ENCODE data around the gene RPRD1B. TPM values are rescaled to one million over a fixed set of nuclear protein-coding genes. Genes with fewer than 3 reads are reported as not detected.
A peak's percentile ranks its signal among the peaks of the same experiment; 100 is the strongest.

RPRD1B gene
- total and polyA plus RNA-seq, 2 of the 4 experiments (the other 2 are of a cell fraction): 8.4 to 9.9 TPM

- no peak for TF ChIP-seq NFE2L2 (IDR thresholded peaks at IDR 0.05; ENCODE audit: low read depth, low read length)
These were observed 93.5 kb downstream of the RPRD1B start (continued) for GRCh38 chr20:38126932-38127621.

GRCh38 chr20:38127920-38128528, 94.5 kb downstream of the RPRD1B start:
- Histone ChIP-seq H4K20me1 (ENCODE audit: insufficient read depth, low read length) (no peaks in the 10 kb centered on the region; the same call in 1 of the 2 replicates), H3K9me1 (ENCODE audit: insufficient read depth, low read length) (peaks cover 27% of the 10 kb centered on the region), H3K27me3 (ENCODE audit: control insufficient read depth, insufficient read depth, low read length) (no peaks in the 10 kb centered on the region), H2AK5ac (ENCODE audit: low read depth, low read length) (0 out of 2 replicates have a peak overlapping the region, but pooled peaks have one; percentile 48), H2BK20ac (ENCODE audit: low read depth, low read length) (0 out of 2 replicates have a peak overlapping the region, but pooled peaks have one; percentile 57), H4K5ac (ENCODE audit: low read depth, low read length) (no peak overlapping the region), H3K27ac (ENCODE audit: insufficient read depth, low read length) (no peak overlapping the region), H3K36me3 (ENCODE audit: control insufficient read depth, insufficient read depth, low read length) (peaks cover 33% of the 10 kb centered on the region), H3K56ac (ENCODE audit: extremely low read depth, insufficient read depth, low read length) (no peak overlapping the region), H3K4me3 (ENCODE audit: insufficient read depth, low read depth, low read length) (no peak overlapping the region), H3K79me1 (ENCODE audit: low read depth in 1 of 2, low read length in 2 of 2) (peaks cover 0 to 8% of the 10 kb centered on the region in 2 experiments; a peak in 1 of 4 replicates), H2BK5ac (ENCODE audit: low read depth, low read length, poor library complexity, severe bottlenecking) (no peak overlapping the region), H3K18ac (ENCODE audit: low read depth, low read length) (no peak overlapping the region), H4K91ac (ENCODE audit: insufficient read depth, low read depth, low read length) (no peak overlapping the region), H3K4me1 (ENCODE audit: control insufficient read depth, insufficient read depth, low read length) (peaks cover 25% of the 10 kb centered on the region), H2BK15ac (ENCODE audit: low read depth, low read length) (no peak overlapping the region), H2AK9ac (replicated peaks; ENCODE audit: low read depth, low read length, poor library complexity) (no peak overlapping the region), H2AFZ (replicated peaks; ENCODE audit: low read length, poor library complexity) (no peak overlapping the region), H4K8ac (ENCODE audit: low read depth in 2 of 2, low read length in 2 of 2) (0 out of 4 replicates have a peak overlapping the region, but pooled peaks of 1 of the 2 experiments have one; percentile 26), H3K14ac (replicated peaks; ENCODE audit: low read depth, low read length) (no peak overlapping the region; the same call in 1 of the 2 replicates), H3K23ac (ENCODE audit: low read depth, low read length) (no peak overlapping the region), H3K4ac (ENCODE audit: low read depth, low read length) (peak overlapping the region; percentile 14), H3K9me3 (ENCODE audit: control insufficient read depth, insufficient read depth, low read length) (no peaks in the 10 kb centered on the region), H2BK120ac (ENCODE audit: low read depth, low read length) (peak overlapping the region; percentile 22; the same call in 1 of the 2 replicates), H3K9ac (ENCODE audit: low read depth, low read length) (no peak overlapping the region), H3K4me2 (ENCODE audit: low read depth, low read length) (no peak overlapping the region)
- ChIA-PET POLR2A (ENCODE audit: unreplicated experiment) (no interaction called here), CTCF (interaction anchor here (1.6 kb wide), 1 partner anchor 71 kb away, joined by 4 read pairs; no protein-coding TSS in a partner anchor)
- BruUV-seq (replicated peaks): no TSS peak
- dilution Hi-C loops (cut with HindIII; ENCODE audit: low sequenced_read_pairs, unreplicated experiment): no loop called here
- intact Hi-C loops (cut with micrococcal nuclease): no loop called here
- DNase-seq: no peak
- WGBS, 2 experiments (ENCODE audit: extremely low coverage in 2 of 2, insufficient read length in 1 of 2): 80% methylated on average over 1 of the region's 9 CpGs; no CpG with 5 or more reads in 1 of the 2 experiments
- ATAC-seq (ENCODE audit: low read depth): no peak
- in situ Hi-C loops (cut with MboI; ENCODE audit: low sequenced_read_pairs): no loop called here
- TF ChIP-seq POLR2A (IDR thresholded peaks at IDR 0.05; ENCODE audit: low read depth, low read length) (no peak), ELK1 (IDR thresholded peaks at IDR 0.05; ENCODE audit: borderline replicate concordance, low read depth, low read length) (no peak), RCOR1 (IDR thresholded peaks at IDR 0.05; ENCODE audit: insufficient replicate concordance, low read length) (no peak), MAZ (IDR thresholded peaks at IDR 0.05; ENCODE audit: borderline replicate concordance, low read depth, low read length) (no peak), RAD21 (IDR thresholded peaks at IDR 0.05; ENCODE audit: low read length) (no peak), BHLHE40 (IDR thresholded peaks at IDR 0.05; ENCODE audit: low read depth, low read length) (no peak), CHD1 (IDR thresholded peaks at IDR 0.05; ENCODE audit: low read depth, low read length) (no peak), SMC3 (IDR thresholded peaks at IDR 0.05; ENCODE audit: low read depth, low read length) (no peak), NFE2L2 (IDR thresholded peaks at IDR 0.05; ENCODE audit: low read depth, low read length) (no peak), USF2 (IDR thresholded peaks at IDR 0.05; ENCODE audit: low read depth, low read length) (no peak), FOS (IDR thresholded peaks at IDR 0.05; ENCODE audit: low read depth, low read length) (no peak), MXI1 (IDR thresholded peaks at IDR 0.05; ENCODE audit: borderline replicate concordance, low read depth, low read length) (no peak), CEBPB (IDR thresholded peaks at IDR 0.05; ENCODE audit: low read depth, low read length) (no peak), RFX5 (IDR thresholded peaks at IDR 0.05; ENCODE audit: low read depth, low read length) (no peak)

Measured in IMR-90 (cell line).